ENCODE data around the gene STPG1.

Gene STPG1

DNA sequence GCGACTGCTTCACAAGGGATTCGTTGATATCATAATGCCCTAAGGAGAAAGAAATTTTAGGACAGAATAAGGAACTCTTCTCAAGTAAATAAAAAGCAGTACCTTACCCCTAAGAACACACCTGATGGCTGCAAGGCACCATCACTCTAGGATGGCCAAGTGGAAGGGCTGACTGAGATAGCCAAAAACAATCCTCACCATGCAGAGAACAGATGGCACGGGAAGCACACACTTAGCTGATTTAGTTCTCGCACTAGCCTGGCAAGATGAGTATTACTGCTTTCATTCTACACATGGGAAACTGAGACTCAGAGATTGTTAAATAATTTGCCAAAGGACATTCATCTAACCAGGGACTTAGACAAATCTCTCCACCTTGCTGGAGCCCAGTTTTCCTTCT is 43.8 kb downstream of the STPG1 start:
- no peak for DNase-seq

DNA sequence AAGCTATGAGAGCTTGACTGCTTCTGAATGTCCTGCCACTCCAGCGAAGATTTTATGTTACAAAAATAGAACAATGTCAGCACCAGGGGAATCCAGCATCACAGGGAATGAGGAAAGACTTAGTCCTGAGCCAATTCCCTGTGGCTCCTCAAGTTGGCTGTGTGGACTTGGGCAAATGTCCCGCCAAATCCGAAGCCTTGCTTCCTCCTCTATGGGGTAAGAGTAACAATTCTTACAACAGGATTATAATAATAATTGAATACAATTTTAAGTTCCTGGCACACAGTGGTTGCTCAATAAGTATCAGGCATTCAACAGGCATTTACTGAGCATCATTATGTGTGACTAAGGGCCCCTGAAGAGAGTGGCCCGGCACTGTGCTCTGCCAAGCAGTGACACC is 44.4 kb downstream of the STPG1 start:
- no peak for DNase-seq

- DNase-seq, result no peak
Observed at GRCh38 chr1:24366707-24367106, 46.9 kb downstream of the STPG1 start.

- no peak for DNase-seq
Observed at GRCh38 chr1:24364975-24365678, 48.5 kb downstream of the STPG1 start.

DNA sequence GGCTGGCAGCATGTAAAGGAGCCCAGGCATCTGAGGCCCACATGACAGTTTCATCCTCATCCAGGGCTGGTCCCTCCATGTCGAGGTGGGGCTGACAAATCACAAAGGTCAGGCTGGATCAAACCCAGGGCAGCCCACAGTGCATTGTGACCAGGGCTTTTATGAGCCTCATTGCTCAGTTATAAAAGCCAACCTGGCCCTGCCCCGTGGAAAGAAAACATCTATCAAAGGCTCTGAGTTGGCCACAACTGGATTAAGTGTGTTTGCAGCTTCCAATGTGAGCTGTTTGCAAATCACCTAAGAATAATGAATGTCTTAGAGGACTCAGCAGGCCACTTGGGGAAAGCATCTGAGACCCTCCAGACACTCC is 49.0 kb downstream of the STPG1 start:
- no peak for DNase-seq

DNA sequence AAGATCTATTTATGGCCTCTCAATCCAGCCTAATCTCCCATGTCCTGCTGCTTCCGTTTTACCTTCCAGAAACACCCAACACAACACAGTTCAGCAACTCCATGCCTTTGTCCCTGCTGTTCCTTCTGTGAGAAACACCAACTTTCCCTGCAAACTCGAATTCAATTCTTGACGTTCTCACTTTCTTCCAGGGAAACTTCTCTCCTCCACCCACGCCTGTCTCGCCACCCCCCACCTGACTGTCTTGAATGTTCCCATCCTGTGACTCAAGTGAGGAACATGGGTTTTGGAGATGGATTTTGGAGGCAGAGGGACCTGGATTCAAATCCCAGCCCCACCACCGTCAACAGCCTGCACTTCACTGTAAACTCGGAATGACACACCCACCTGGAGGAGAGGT is 49.6 kb downstream of the STPG1 start:
- DNase-seq, result no peak

DNA sequence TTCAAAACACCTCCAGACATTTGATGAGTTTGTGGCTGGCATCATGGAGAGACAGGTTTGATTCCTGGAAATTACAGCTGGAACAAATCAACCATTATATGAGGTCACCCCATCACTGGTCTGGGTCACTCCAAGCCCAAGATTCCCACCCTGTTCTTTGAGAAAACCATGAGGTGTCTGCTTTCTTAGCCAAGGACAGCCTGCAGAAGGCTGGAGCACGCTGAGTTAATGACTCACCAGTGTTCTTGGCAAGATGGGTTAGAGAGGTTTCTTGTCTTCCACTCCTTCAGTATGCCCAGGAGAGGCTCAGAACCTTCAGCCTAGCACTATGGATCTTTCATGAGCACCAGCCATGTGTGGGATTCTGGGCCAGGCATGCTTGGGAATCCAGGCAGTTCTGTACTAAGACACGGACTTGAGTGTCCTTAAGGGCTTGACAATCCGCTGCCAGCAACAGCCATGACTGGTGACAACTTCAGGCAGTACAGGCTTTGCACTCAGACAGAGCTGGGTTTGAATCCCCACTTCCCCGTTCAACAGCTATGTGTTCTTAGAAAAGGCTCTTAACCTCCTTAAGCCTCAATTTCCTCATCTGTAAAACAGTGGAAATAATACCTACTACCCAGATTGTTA is 50.5 kb downstream of the STPG1 start:
- DNase-seq, result no peak

DNA sequence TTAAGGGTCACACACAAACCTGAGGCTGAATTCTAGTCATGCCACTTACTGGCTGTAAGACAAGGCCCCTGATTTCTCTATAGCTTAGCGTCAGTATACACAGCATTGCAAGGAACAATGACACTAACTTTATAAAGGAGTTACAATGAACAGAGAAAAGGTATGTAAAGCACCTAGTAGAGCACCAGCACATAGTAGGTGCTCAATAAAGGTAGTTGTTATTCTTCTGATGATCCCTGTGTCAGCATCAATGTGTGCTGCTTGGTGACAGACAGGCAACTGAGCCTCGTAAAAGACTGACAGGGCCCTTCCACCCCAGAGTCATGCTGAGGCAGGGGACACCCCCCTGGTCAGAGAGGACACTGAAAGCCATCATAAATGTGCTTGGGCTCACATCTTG is 51.2 kb downstream of the STPG1 start:
- no peak for DNase-seq

- DNase-seq, result no peak
Observed at GRCh38 chr1:24361811-24362210, 51.8 kb downstream of the STPG1 start.

DNA sequence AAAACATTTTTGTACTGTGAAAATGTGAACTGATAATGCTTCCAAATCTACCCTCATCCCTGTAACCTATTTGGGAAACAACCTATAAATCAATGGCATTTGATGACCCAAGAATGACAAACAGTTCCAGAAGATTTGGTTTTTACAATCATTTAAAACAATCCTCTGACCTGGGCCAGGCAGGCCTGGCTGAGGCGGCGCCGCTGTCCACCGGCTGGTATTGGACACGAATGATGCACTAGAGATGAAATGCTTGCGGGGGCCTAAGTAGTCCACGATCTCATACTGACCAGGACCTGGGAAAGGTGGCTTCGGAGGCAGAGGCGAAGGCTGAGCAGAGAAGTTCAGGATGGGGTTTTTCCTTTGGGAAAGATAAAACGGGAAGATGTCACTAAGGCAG is 52.9 kb downstream of the STPG1 start:
- DNase-seq, result no peak

- DNase-seq, result no peak
Observed at GRCh38 chr1:24357038-24357437, 56.5 kb downstream of the STPG1 start.

DNA sequence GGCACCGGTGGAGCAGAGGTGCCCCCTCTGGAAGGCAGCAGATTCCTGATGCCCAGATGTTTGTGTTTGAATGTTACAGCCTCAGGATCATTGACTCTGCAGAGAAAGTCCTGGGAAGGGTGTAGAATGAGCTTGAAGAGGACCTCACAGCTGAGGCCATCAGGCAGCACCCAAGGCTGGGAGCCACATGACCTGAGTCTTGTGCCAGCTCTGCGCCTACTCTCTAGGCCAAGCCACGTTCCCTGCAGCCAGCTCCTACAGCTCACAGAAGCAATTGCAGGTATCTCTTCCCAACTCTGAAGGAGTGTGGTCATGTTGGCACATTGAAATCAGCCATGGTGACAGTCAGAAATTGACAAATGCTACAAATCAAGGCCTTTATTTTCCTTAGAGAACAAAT is 58.1 kb downstream of the STPG1 start:
- DNase-seq, result no peak

DNA sequence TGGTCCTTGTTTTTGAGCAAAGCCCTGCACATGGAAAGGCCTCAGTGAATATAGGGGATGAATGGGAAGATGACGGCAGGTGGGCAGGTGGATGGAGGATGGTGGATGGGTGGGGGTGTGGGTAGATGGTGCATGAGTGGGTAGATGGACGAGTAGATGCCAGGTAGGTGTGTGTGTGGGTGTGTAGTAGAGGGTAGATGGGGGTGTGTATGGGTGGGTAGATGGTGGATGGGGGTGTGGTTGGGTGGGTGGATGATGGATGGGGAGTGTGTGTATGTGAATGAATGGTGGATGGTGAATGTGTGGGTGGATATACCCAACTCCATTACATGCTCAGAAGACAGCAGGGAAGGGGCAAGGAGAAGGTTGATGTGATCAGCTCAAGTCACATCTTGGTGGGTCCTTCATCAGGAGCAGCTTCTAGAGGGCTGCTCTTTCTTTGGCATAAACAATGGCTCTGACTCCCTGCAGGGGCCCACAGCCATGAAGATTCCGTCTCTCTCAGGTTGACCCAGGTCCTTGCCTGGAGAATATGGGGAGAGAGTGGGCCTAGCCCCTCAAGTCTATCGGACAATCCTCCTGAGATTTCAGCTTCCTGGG is 60.2 kb downstream of the STPG1 start:
- DNase-seq, result no peak

- peak in 2 of 4 experiments; percentile 9 to 29 for DNase-seq
Observed at GRCh38 chr1:24351918-24352627, 61.5 kb downstream of the STPG1 start.

GRCh38 chr1:24351247-24351646 is 62.3 kb downstream of the STPG1 start:
- no peak for DNase-seq

DNA sequence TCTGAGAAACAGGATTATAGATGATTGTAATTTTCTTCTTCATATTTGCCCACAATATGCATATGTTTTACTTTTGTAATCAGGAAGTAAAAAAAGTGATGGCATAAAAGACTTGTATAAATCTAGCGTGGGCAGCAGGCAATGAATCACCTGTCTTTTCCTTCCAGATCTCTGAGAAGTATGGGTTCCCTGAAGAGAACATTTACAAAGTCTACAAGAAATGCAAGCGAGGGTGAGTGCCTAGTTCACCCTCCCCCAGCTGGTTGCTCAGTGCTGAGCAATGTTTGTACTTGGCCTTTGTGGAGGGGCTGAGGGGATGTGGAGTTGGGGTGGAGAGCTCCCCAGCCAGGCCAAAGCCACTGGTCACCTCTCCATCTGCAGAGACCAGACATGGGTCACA is 63.7 kb downstream of the STPG1 start:
- no peak for DNase-seq

DNA sequence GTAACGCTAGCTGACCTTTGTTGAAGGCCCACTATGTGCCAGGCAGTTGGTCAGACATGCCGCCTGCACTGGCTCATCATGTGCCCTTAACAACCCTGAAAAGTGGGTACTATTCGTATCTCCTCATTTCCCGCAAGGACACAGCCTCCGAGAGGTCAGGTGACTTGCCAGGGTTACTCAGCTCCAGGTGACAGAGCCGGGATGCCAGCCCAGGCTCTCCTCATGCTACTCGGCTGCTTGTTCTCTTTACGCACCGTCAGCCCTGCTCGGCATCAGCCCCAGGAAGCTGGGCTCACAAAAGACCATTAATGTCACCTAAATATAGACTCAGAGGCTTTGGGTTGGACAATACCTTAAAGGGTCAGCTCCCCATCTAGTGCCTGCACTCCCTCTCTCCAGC is 65.4 kb downstream of the STPG1 start:
- DNase-seq, result no peak

DNA sequence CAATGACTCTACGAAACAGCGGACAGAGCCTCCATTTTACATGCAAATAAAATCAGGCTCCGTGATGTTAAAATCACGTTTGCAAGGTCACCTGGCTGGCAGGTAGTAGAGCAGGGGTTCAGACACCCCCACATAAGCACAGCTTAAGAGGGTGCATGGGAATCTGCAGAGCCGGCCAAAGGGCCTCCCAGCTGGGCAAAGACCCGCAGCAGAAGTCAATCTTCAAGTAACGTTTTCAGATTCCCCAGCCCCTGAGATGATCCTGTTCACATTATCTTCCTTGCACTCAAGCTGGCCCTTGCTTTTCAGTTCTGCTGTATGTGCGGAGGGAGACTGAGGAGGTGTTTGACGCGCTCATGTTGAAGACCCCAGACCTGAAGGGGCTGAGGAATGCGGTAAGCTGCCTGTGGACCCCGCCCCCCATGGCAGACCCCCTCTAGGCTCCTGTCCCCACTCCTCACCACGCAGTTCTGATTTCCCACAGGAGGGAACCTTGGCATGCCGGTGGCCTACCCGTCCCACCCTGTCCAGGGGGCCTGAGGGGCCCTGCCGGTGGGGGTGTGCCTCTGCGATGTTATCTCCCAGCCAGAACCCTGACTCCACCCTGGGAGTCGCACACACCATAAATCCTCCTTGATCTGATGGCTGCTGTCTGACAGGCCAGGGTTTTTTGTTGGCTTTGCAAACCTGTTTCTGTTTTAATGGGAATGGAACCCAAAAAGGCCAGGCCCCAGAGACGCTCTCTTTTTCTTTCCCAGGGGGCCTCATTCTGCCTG is 66.2 kb downstream of the STPG1 start:
- DNase-seq, result no peak

DNA sequence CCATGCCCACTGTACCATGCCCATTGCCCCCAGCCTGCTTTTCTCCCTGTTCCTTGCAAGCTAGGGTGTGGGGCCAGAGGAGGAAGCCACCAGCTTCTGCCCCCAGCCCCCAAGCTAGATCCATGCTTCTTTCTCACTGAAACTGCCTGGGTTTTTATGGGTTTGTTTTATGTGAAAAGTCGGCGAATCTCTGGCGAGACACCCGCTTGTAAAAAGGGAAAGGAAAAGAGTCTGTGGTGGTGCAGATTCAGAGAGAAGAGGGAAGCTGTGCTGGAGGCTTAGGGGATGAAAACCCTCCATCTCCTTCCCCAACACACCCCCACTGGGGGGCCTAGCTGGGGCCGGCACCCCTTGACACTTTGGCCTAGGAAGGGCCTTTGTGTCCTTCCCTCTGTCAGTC is 68.2 kb downstream of the STPG1 start:
- no peak for DNase-seq

GRCh38 chr1:24344090-24344742 is 69.4 kb downstream of the STPG1 start:
- no peak for DNase-seq

DNA sequence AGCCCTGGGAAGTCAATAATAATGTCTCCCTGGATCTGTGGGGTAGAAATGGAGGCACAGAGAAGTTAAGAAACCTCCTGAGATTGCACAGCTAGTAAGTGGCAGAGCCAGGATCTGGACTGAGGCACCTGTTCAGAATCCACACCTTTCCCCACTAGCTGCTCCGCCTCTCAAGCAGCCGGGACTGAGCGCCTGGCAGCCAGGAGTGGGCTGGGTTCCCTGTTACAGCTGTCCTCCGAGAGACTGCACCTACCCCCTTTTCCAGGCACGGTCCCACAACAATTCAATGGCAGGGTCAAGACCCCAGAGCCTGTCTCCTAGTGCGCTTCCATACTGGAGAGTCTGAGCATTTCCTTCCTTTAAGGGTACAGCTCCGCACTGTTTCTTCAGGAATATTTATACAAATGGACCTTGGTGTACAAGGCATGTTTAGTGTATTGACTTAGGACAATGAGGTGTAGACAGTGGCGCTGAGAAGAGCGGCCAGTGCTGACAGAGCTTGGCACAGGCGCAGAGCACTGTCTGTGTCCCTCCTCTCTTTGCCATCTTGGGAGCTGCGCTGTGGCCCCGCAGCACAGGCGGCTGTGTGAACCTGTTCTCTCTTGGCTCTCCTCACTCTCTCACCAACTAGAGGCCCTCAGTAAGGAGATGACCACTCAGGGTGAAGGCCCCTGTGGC is 70.0 kb downstream of the STPG1 start:
- DNase-seq, result no peak

GRCh38 chr1:24341260-24341659 is 72.3 kb downstream of the STPG1 start:
- DNase-seq, result no peak
